Neural progenitor cell (in vitro differentiated cells): ENCODE data around the gene BUD13. TPM values are rescaled to one million over a fixed set of nuclear protein-coding genes. Genes with fewer than 3 reads are reported as not detected.

Experiments used
- DNase-seq: peaks from one replicate; pipeline ENCODE4 v3.0.0-alpha.2; 2016; ENCODE audit warnings: low spot score
- H2AFZ ChIP-seq: fragments of 200-600 bp; sonication (generic); replicated peaks from 2 replicates; pipeline ENCODE4 v1.6.1; 2016; ENCODE audit warnings: antibody characterized with exemption
- H3F3A ChIP-seq: fragments of 200-600 bp; sonication (generic); 2 replicates; pipeline ENCODE4 v1.6.1; 2016; ENCODE audit warnings: antibody characterized with exemption, low read depth
- H3K27ac ChIP-seq: fragments of 200-600 bp; sonication (generic); 2 replicates; pipeline ENCODE4 v1.5.1; 2016; ENCODE audit warnings: mild to moderate bottlenecking
- H3K27me3 ChIP-seq: fragments of 200-600 bp; sonication (generic); 2 replicates; pipeline ENCODE4 v1.6.1; 2016; ENCODE audit warnings: mild to moderate bottlenecking, moderate library complexity
- H3K36me3 ChIP-seq: fragments of 200-600 bp; sonication (generic); 2 replicates; pipeline ENCODE4 v1.5.1; 2016
- H3K4me1 ChIP-seq: fragments of 200-600 bp; sonication (generic); 2 replicates; pipeline ENCODE4 v1.6.1; 2016; ENCODE audit warnings: mixed run types
- H3K4me2 ChIP-seq: fragments of 200-600 bp; sonication (generic); 2 replicates; pipeline ENCODE4 v1.6.1; 2016
- H3K4me3 ChIP-seq: fragments of 200-600 bp; sonication (generic); 2 replicates; pipeline ENCODE4 v1.5.1; 2016
- H3K79me2 ChIP-seq: fragments of 200-600 bp; sonication (generic); 2 replicates; pipeline ENCODE4 v1.6.1; 2016; ENCODE audit warnings: low read depth
- H3K9ac ChIP-seq: fragments of 200-600 bp; sonication (generic); 2 replicates; pipeline ENCODE4 v1.6.1; 2016
- H3K9me3 ChIP-seq: fragments of 200-600 bp; sonication (generic); 2 replicates; pipeline ENCODE4 v1.5.1; 2016; ENCODE audit warnings: low read depth
- H4K20me1 ChIP-seq: fragments of 200-600 bp; sonication (generic); 2 replicates; pipeline ENCODE4 v1.6.1; 2016; ENCODE audit warnings: low read depth
- H3K27ac Mint-ChIP-seq: 3 replicates; pipeline ENCODE4 v1.8.0; 2021; ENCODE audit warnings: mixed read lengths
- H3K27me3 Mint-ChIP-seq: 2 replicates; pipeline ENCODE4 v1.8.0; 2022; ENCODE audit warnings: low read depth, mild to moderate bottlenecking, inconsistent platforms, moderate library complexity, mixed read lengths; ENCODE audit not compliant: insufficient read depth
- H3K36me3 Mint-ChIP-seq: 3 replicates; pipeline ENCODE4 v1.8.0; 2021; ENCODE audit warnings: mixed read lengths
- H3K4me1 Mint-ChIP-seq: 3 replicates; pipeline ENCODE4 v1.8.0; 2021; ENCODE audit warnings: mixed read lengths
- H3K4me3 Mint-ChIP-seq: 3 replicates; pipeline ENCODE4 v1.8.0; 2021; ENCODE audit warnings: mild to moderate bottlenecking, moderate library complexity, mixed read lengths
- H3K9me3 Mint-ChIP-seq: 3 replicates; pipeline ENCODE4 v1.8.0; 2020; ENCODE audit warnings: mixed read lengths
- CTCF ChIP-seq: fragments of 200-600 bp; sonication (generic); IDR thresholded peaks from 2 replicates; pipeline ENCODE4 v1.5.1; 2017; ENCODE audit warnings: antibody characterized with exemption, mild to moderate bottlenecking
- EZH2 ChIP-seq: fragments of 200-600 bp; sonication (generic); IDR thresholded peaks from 2 replicates; pipeline ENCODE4 v1.6.1; 2017; ENCODE audit warnings: antibody characterized with exemption, mild to moderate bottlenecking, moderate library complexity
- EZH2phosphoT487 ChIP-seq: fragments of 200-600 bp; sonication (generic); IDR thresholded peaks from 2 replicates; pipeline ENCODE4 v1.6.1; 2017; ENCODE audit warnings: antibody characterized with exemption
- total RNA-seq: library from RNA; depleted of rRNA; stranded (reverse); fragments of >200 nt; gene quantifications from 2 replicates; pipeline ENCODE4 v1.2.3, GENCODE V29; 2015; ENCODE audit warnings: low replicate concordance

Gene BUD13
- total RNA-seq, 1 donor from 2014 or later = 31.5 TPM

- Histone ChIP-seq H3K79me2 (peaks cover 12% of the 10 kb centered on the region), H3K4me3 (no peak overlapping the region), H2AFZ (no peak overlapping the region), H3K36me3 (peaks cover 16% of the 10 kb centered on the region), H3K27me3 (no peaks in the 10 kb centered on the region), H4K20me1 (peaks cover 2% of the 10 kb centered on the region), H3F3A (peaks cover 2% of the 10 kb centered on the region), H3K4me2 (no peak overlapping the region), H3K9me3 (no peaks in the 10 kb centered on the region), H3K27ac (no peak overlapping the region), H3K4me1 (no peaks in the 10 kb centered on the region), H3K9ac (no peak overlapping the region)
- no peak overlapping the region for H3K27ac Mint-ChIP-seq
- H3K27me3 Mint-ChIP-seq = peaks cover 2% of the 10 kb centered on the region
- no peak for DNase-seq
- H3K4me1 Mint-ChIP-seq = no peaks in the 10 kb centered on the region
- TF ChIP-seq EZH2 = no peak
- no peak for TF ChIP-seq EZH2phosphoT487
- TF ChIP-seq CTCF = no peak
- H3K36me3 Mint-ChIP-seq = peaks cover 12% of the 10 kb centered on the region
- no peaks in the 10 kb centered on the region for H3K9me3 Mint-ChIP-seq
- H3K4me3 Mint-ChIP-seq = no peak overlapping the region
Measured at GRCh38 chr11:116750070-116750718, 22.6 kb downstream of the BUD13 start.

- Mint-ChIP-seq H3K27ac (no peak overlapping the region), H3K4me1 (peaks cover 19% of the 10 kb centered on the region), H3K4me3 (no peak overlapping the region), H3K36me3 (peaks cover 6% of the 10 kb centered on the region), H3K27me3 (peaks cover 2% of the 10 kb centered on the region), H3K9me3 (no peaks in the 10 kb centered on the region)
- no peak for TF ChIP-seq EZH2
- no peak for TF ChIP-seq CTCF
- TF ChIP-seq EZH2phosphoT487 = no peak
- no peak for DNase-seq
- Histone ChIP-seq H3K4me2 (no peak overlapping the region), H3F3A (peaks cover 23% of the 10 kb centered on the region), H3K4me1 (no peaks in the 10 kb centered on the region), H3K4me3 (no peak overlapping the region), H3K36me3 (no peaks in the 10 kb centered on the region), H3K27ac (no peak overlapping the region), H3K27me3 (no peaks in the 10 kb centered on the region), H2AFZ (no peak overlapping the region), H3K9me3 (no peaks in the 10 kb centered on the region), H3K9ac (no peak overlapping the region), H4K20me1 (peaks cover 7% of the 10 kb centered on the region), H3K79me2 (no peaks in the 10 kb centered on the region)
Measured at GRCh38 chr11:116742104-116742503, 30.7 kb downstream of the BUD13 start.

GRCh38 chr11:116740741-116741140, 32.0 kb downstream of the BUD13 start:
- Histone ChIP-seq H3K79me2 (no peaks in the 10 kb centered on the region), H2AFZ (no peak overlapping the region), H3F3A (peaks cover 23% of the 10 kb centered on the region), H3K9me3 (no peaks in the 10 kb centered on the region), H3K27ac (no peak overlapping the region), H3K36me3 (no peaks in the 10 kb centered on the region), H3K4me3 (no peak overlapping the region), H3K4me2 (no peak overlapping the region), H3K27me3 (no peaks in the 10 kb centered on the region), H4K20me1 (peaks cover 7% of the 10 kb centered on the region), H3K9ac (no peak overlapping the region), H3K4me1 (no peaks in the 10 kb centered on the region)
- no peak for DNase-seq
- H3K9me3 Mint-ChIP-seq = no peaks in the 10 kb centered on the region
- H3K36me3 Mint-ChIP-seq = peaks cover 4% of the 10 kb centered on the region
- no peak overlapping the region for H3K27ac Mint-ChIP-seq
- peaks cover 2% of the 10 kb centered on the region for H3K27me3 Mint-ChIP-seq
- H3K4me3 Mint-ChIP-seq = no peak overlapping the region
- TF ChIP-seq CTCF (no peak), EZH2 (no peak), EZH2phosphoT487 (no peak)
- H3K4me1 Mint-ChIP-seq = peaks cover 19% of the 10 kb centered on the region
